SK-N-MC (cell line): ENCODE data around the gene INPP4B.

Experiments
- EZH2 ChIP-seq: fragments of 200-600 bp; sonication (generic); IDR thresholded peaks from one replicate; pipeline ENCODE4 v1.6.1; 2017; ENCODE audit warnings: antibody characterized with exemption
- POLR2AphosphoS5 ChIP-seq: IDR thresholded peaks from 2 replicates; pipeline ENCODE4 v1.6.1; 2012; ENCODE audit warnings: mild to moderate bottlenecking, low read depth, low read length, borderline replicate concordance

- TF ChIP-seq EZH2 (no peak), POLR2AphosphoS5 (no peak)
These were observed 480.7 kb downstream of the INPP4B start for GRCh38 chr4:142365391-142365790.
